Stomach (tissue), 9 donors: ENCODE data around the gene JTB. TPM values are rescaled to one million over a fixed set of nuclear protein-coding genes. Genes with fewer than 3 reads are reported as not detected.
"Not testable (repeated sequence)": the region's sequence is repeated elsewhere in the genome, so short reads cannot be mapped to it uniquely, and the experiment has no call there.

Experiments
- DNase-seq, 2 donors: peaks; one replicate each; pipeline versions ENCODE4 v3.0.0 to v3.0.0-alpha.2; 2013 to 2019
- H3K27ac ChIP-seq, 5 donors: fragments of 200-600 bp in 4 of 5; sonication (generic) in 4 of 5; one replicate each; pipeline ENCODE4 v1.5.1; 2013 to 2019; ENCODE audit warnings: mild to moderate bottlenecking in 1 of 5, moderate library complexity in 1 of 5
- H3K27me3 ChIP-seq, 3 donors: fragments of 200-600 bp; sonication (generic); one replicate each; pipeline ENCODE4 v1.5.1; 2017 to 2019; ENCODE audit warnings: mixed run types in 1 of 3
- H3K36me3 ChIP-seq, 4 donors: fragments of 200-600 bp; sonication (generic); 1 replicate in 3 of 4; 2 replicates in 1 of 4; pipeline ENCODE4 v1.5.1; 2016 to 2019
- H3K4me1 ChIP-seq, 4 donors: fragments of 200-600 bp; sonication (generic); one replicate each; pipeline ENCODE4 v1.5.1; 2016 to 2019
- H3K4me3 ChIP-seq, 4 donors: fragments of 200-600 bp; sonication (generic) in 3 of 4; one replicate each; pipeline ENCODE4 v1.5.1; 2016 to 2019; ENCODE audit warnings: mild to moderate bottlenecking in 1 of 4
- H3K9me3 ChIP-seq, 4 donors: fragments of 200-600 bp; sonication (generic); one replicate each; pipeline ENCODE4 v1.5.1; 2016 to 2019
- CTCF ChIP-seq, 7 experiments: fragments of 450-650 bp in 4 of 7; fragments of 200-600 bp in 3 of 7; sonication (generic) in 3 of 7; IDR thresholded peaks; one replicate each; pipeline ENCODE4 v1.5.1; 2016 to 2019; ENCODE audit warnings: antibody characterized with exemption in 7 of 7, control low read depth in 2 of 7, mild to moderate bottlenecking in 1 of 7
- EP300 ChIP-seq: sonication (generic); formaldehyde crosslinking; IDR thresholded peaks from one replicate; pipeline ENCODE4 v1.6.1; 2017; ENCODE audit warnings: antibody characterized with exemption
- POLR2A ChIP-seq, 4 donors: fragments of 450-650 bp; IDR thresholded peaks; one replicate each; pipeline ENCODE4 v1.6.1; 2016; ENCODE audit warnings: antibody characterized with exemption in 4 of 4, control low read depth in 2 of 4, mild to moderate bottlenecking in 1 of 4, moderate library complexity in 1 of 4
- POLR2AphosphoS5 ChIP-seq, 3 donors: sonication (generic); formaldehyde crosslinking; IDR thresholded peaks; one replicate each; pipeline ENCODE4 v1.6.1; 2016; ENCODE audit warnings: antibody characterized with exemption in 3 of 3
- WGBS, 5 donors: extraction: QIAGEN DNeasy Blood & Tissue Kit in 3 of 5; methylation state at CpG; one replicate each; pipeline versions ENCODE4 v1.1.5 to v1.1.7; 2013 to 2018; 5-methylcytosine and 5-hydroxymethylcytosine counted together
- intact Hi-C: fragments of 100-400 bp; cut with DNase I; formaldehyde crosslinking; loops from one replicate; pipeline ENCODE4 v1.15.1; 2023; ENCODE audit warnings: low total_unique reads
- polyA plus RNA-seq, 3 donors: library from polyadenylated mRNA; stranded (reverse); fragments of 200-250 nt; gene quantifications; one replicate each; pipeline ENCODE4 v1.2.3, GENCODE V29; 2013
- total RNA-seq, 5 donors: library from RNA; depleted of rRNA; stranded (reverse); fragments of >200 nt; gene quantifications; one replicate each; pipeline versions ENCODE4 v1.1.0 to v1.2.3, GENCODE V29; 2014 to 2016
- donor health status: healthy with polysubstance abuse.
- donor health status: Bipolar disorder and iron deficiency.
- donor health status: healthy.

Gene JTB
- total and polyA plus RNA-seq, 8 donors, result 130 to 859 (median 235) TPM

DNA sequence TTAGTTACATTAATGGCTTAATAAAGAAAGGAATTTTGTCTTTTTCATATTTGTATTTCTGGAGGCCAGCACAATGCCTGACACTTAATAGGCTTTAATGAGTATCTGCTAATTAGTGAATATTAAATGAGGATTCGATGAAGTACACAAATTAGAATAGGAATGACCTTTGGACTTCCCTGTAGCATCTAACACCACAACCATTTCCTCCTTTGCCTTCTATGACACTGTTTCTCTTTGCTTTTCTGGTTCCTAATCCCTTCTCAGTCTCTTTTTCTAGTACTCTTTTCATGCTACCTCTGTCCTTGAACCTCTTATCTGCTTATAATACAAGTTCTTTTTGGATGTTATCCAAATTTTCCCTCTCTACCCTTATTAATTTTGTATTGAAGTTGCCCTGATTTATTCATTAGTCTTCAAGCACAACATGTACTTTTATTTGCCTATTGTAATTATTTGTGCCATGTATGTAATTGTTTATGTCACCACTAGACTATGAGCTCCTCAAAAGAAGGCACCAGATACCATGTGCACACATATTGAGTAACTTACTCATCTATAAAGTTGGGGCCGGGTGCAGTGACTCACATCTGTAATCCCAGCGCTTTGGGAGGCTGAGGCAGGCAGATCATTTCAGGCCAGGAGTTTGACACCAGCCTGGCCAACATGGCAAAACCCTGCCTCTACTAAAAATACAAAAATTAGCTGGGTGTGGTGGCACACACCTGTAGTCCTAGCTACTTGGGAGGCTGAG, 36.9 kb upstream of the JTB start:
- no peak overlapping the region for H3K4me3 ChIP-seq
- intact Hi-C loops, result no loop called here
- H3K27me3 ChIP-seq, result no peaks in the 10 kb centered on the region
- TF ChIP-seq CTCF (IDR thresholded peaks at IDR 0.05), result no peak
- no peak for TF ChIP-seq POLR2AphosphoS5 (IDR thresholded peaks at IDR 0.05)
- no peak for TF ChIP-seq EP300
- TF ChIP-seq POLR2A (IDR thresholded peaks at IDR 0.05), result no peak
- H3K4me1 ChIP-seq, result no peaks in the 10 kb centered on the region
- WGBS, 5 donors, result 62 to 76% (median 74%) methylated on average over 3 of the region's 3 CpGs
- DNase-seq, result no peak
- no peaks in the 10 kb centered on the region for H3K36me3 ChIP-seq
- no peak overlapping the region for H3K27ac ChIP-seq
- no peaks in the 10 kb centered on the region for H3K9me3 ChIP-seq

DNA sequence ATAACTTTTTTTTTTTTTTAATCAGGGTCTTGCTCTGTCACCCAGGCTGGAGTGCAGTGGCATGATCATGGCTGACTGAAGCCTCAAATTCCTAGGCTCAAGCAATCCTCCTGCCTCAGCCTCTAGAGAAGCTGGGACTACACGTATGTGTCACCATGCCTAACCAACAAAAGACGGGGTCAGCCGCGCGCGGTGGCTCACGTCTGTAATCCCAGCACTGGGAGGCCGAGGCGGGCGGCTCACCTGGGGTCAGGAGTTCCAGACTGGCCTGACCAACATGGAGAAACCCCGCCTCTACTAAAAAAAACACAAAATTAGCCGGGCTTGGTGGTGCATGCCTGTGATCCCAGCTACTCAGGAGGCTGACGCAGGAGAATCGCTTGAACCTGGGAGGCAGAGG, 35.1 kb upstream of the JTB start:
- H3K4me1 ChIP-seq, DNase-seq, H3K27me3 ChIP-seq, H3K36me3 ChIP-seq, intact Hi-C loops, H3K4me3 ChIP-seq, H3K27ac ChIP-seq, H3K9me3 ChIP-seq: not testable (repeated sequence)
- WGBS, 5 donors, result 90 to 96% (median 95%) methylated on average over 10 to 14 of the region's 14 CpGs

GRCh38 chr1:154012129-154012528, 34.7 kb upstream of the JTB start:
- Histone ChIP-seq H3K36me3 (no peaks in the 10 kb centered on the region), H3K27ac (no peak overlapping the region), H3K9me3 (no peaks in the 10 kb centered on the region), H3K27me3 (no peaks in the 10 kb centered on the region), H3K4me1 (no peaks in the 10 kb centered on the region), H3K4me3 (no peak overlapping the region)
- TF ChIP-seq POLR2AphosphoS5 (IDR thresholded peaks at IDR 0.05) (no peak), EP300 (no peak), CTCF (IDR thresholded peaks at IDR 0.05) (no peak), POLR2A (IDR thresholded peaks at IDR 0.05) (no peak)
- intact Hi-C loops, result no loop called here
- no peak for DNase-seq
- 63 to 85% (median 81%) methylated on average over 1 of the region's 1 CpG for WGBS, 5 donors

DNA sequence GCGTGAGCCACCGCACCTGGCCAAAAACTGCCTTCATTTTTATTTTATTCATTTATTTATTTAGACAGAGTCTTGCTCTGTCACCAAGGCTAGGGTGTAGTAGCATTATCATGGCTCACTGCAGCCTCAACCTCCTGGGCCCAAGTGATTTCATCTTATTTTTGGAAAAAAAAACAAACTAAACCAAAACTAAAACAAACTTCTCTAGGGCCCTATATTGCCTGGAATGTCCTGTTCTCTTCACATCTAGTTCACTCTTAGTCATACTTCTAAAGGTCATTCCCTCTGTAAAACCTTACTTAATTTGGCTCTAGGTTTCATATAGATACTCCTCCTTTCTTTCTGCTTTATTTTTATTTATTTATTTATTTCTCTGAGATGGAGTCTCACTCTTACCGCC, 28.7 kb upstream of the JTB start:
- DNase-seq, result no peak
- H3K9me3 ChIP-seq, result no peaks in the 10 kb centered on the region
- TF ChIP-seq POLR2AphosphoS5 (IDR thresholded peaks at IDR 0.05), result no peak
- no peak for TF ChIP-seq POLR2A (IDR thresholded peaks at IDR 0.05)
- no peak for TF ChIP-seq EP300
- TF ChIP-seq CTCF (IDR thresholded peaks at IDR 0.05), result no peak
- no peak overlapping the region for H3K27ac ChIP-seq
- WGBS, 5 donors, result 82 to 95% (median 94%) methylated on average over 3 of the region's 3 CpGs
- peaks cover 0 to 8% (median 1%) of the 10 kb centered on the region in 4 donors for H3K4me1 ChIP-seq
- intact Hi-C loops, result no loop called here
- no peaks in the 10 kb centered on the region for H3K27me3 ChIP-seq
- no peaks in the 10 kb centered on the region for H3K36me3 ChIP-seq
- no peak overlapping the region for H3K4me3 ChIP-seq

DNA sequence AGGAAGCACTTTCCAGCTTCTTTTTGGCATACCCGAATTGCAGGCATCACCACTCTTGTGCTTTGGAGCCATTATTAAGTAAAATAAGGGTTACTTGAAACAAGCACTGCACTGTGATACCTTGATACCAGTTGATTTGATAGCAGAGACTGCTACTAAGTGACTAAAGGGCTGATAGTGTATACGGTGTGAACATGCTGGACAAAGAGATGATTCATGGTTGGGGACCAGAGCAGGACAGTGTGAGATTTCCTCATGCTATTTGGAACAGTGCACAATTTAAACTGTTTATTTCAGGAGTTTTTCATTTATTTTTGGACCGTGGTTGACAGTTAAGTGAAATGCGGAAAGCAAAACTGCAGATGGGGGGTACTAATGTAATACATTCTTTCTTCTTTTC, 22.9 kb upstream of the JTB start:
- Histone ChIP-seq H3K36me3 (peaks cover 0 to 9% (median 6%) of the 10 kb centered on the region in 4 donors), H3K4me3 (no peak overlapping the region), H3K9me3 (no peaks in the 10 kb centered on the region), H3K4me1 (peaks cover 0 to 17% (median 4%) of the 10 kb centered on the region in 4 donors), H3K27ac (peak overlapping the region in 1 of 5 donors; percentile 59), H3K27me3 (no peaks in the 10 kb centered on the region)
- no peak for DNase-seq
- intact Hi-C loops, result no loop called here
- 57 to 71% (median 67%) methylated on average over 4 of the region's 4 CpGs for WGBS, 5 donors
- TF ChIP-seq POLR2AphosphoS5 (IDR thresholded peaks at IDR 0.05) (no peak), POLR2A (IDR thresholded peaks at IDR 0.05) (no peak), CTCF (IDR thresholded peaks at IDR 0.05) (no peak), EP300 (no peak)

DNA sequence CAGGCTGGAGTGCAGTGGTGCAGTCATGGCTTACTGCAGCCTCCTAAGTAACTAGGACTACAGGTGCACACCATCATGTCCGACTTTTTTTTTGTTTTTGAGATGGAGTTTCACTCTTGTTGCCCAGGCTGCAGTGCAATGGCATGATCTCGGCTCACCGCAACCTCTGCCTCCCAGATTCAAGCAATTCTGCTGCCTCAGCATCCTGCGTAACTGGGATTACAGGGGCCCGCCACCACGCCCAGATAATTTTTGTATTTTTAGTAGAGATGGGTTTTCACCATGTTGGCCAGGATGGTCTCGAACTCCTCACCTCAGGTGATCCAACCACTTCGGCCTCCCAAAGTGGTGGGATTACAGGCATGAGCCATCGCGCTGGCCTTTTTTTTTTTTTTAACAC, 19.4 kb upstream of the JTB start:
- H3K27ac ChIP-seq, DNase-seq, intact Hi-C loops, H3K9me3 ChIP-seq, H3K27me3 ChIP-seq, H3K4me3 ChIP-seq: not testable (repeated sequence)
- whole genome bisulfite sequencing, 5 donors, result 90 to 96% (median 93%) methylated on average over 10 of the region's 10 CpGs
- Histone ChIP-seq H3K36me3 (peaks cover 24 to 44% (median 42%) of the 10 kb centered on the region in 4 donors), H3K4me1 (peaks cover 16 to 36% (median 25%) of the 10 kb centered on the region in 4 donors)
